ENCODE results near the gene REG1A.

Gene REG1A

DNA sequence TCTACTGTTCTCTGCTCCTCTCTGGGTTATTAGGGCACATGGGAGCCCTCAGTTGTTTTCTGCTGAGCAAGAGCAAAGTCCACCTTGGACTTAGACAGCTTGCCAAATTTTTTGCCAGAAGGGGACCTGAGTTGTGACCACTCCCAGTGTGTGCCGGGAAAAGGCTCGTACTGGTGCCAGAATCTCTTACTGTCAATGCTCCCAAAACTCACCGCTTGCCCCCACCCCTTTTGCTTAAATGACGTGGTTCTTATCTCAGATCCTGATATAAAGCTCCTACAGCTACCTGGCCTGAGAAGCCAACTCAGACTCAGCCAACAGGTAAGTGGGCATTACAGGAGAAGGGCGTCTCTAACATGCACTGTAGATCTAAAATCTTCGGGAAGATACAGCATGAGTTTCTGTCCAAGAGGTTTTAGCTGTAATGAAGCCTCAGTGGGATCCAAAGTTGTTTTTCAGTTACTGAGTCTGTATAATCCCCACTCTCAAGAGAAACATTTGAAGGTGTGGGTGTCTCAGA lies at the start of gene REG1A:
Gene REG1A, plus strand, starts transcription at position 295 of the 520 bp plus-strand sequence. CDS start 374 bp downstream, outside the sequence.
- no peak for DNase-seq (ENCODE audit: low read depth)

DNA sequence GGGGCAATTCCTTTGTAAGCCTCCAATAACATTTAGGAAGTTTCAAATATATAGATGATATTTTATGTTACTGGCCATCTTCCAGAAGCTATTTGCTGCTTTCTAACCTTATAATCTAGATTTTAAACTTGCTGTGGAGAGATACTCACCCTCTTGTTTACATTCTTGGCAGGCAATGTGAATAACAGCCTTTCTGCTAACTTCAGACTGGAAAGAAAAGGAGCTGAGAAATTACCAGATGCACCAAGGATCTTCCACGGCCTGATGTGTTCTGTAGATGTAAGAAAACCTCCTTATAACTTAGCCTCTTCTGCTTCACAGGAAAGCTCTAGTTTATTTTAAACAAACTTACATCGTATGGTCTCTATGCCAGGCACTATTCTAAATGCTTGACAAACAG lies 49.2 kb upstream of the REG1A start:
- no peak for DNase-seq (ENCODE audit: low read depth)

DNA sequence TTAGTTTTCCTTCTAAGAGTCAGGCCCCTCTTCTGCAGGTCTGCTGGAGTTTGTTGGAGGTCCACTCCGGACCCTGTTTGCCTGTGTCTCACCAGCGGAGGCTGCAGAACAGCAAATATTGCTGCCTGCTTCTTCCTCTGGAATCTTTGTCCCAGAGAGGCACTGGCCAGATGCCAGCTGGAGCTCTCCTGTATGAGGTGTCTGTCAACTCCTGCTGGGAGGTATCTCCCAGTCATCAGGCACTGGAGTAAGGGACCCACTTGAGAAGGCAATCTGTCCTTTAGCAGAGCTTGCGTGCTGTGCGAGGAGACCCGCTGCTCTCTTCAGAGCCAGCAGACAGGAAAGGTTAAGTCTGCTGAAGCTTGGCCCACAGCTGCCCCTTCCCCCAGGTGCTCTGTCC lies 37.3 kb upstream of the REG1A start:
- DNase-seq (ENCODE audit: low read depth): no peak

DNA sequence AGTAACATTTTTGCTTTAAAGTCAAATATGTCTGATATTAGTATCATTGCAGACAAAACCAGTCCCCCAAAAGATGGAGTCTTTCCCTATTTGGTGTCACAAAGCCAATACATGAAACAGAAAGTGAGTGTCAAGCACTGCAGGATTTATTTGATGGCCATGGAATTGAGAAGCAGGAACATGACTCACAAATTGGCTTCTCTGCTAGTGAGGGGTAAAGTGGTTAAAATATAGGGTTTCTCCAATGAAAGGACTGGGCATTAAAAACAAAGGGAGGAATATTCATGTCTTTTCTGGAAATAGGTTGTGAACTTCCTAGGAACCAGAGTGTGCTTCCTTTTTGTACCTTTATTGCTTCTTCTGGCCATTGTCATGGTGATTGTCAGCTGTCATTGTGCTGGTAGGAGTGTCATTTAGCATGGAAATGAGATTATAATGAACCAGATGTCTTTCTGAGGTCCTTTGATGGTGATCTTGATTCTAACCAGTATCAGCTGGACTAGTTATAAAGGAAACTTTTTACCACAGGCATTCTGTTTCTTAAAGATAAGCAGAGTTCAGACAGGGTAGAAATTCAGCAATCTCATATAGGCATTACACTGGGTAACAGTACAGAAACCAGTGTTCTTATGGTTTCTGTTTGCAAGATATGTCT lies 36.6 kb upstream of the REG1A start:
- no peak for DNase-seq (ENCODE audit: low read depth)

DNA sequence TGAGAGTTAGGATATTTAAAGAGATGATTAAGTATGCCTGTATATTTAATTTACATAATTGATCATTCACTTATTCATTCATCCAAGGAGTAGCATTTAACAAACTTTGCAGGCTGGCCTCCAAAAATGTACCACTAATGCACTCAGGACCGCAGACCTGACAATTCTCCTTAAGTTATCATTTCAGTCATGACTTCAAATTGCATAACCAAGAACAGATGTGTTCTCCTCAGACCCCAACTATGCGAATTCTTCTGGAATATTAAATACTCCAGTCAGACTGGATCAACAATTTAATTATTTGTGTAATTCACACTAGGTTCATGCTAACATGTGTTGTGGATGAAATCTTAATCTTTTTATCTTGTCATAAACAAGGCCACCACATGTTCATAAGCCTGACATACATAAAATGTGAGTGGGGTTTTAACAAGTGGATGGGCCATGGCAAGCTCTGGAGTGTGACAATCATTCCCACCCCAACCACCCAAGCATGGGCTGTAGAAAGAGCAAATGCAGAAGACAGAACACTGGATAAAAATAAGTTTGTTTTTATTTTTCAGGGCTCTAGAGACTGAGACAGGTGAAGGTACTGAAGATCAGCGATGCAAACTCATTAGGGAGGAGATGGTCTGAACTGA lies 35.7 kb upstream of the REG1A start:
- DNase-seq (ENCODE audit: low read depth): no peak

- no peak for DNase-seq (ENCODE audit: low read depth)
Observed at GRCh38 chr2:79085382-79085781, 34.9 kb upstream of the REG1A start.

GRCh38 chr2:79086255-79086654 lies 34.0 kb upstream of the REG1A start:
- no peak for DNase-seq (ENCODE audit: low read depth)

GRCh38 chr2:79087785-79088364 lies 32.4 kb upstream of the REG1A start, which contains the start of gene REG1B:
Gene REG1B (minus strand): TSS chr2:79087993. CDS start chr2:79087612, 381 bp downstream.
- no peak for DNase-seq (ENCODE audit: low read depth)

DNA sequence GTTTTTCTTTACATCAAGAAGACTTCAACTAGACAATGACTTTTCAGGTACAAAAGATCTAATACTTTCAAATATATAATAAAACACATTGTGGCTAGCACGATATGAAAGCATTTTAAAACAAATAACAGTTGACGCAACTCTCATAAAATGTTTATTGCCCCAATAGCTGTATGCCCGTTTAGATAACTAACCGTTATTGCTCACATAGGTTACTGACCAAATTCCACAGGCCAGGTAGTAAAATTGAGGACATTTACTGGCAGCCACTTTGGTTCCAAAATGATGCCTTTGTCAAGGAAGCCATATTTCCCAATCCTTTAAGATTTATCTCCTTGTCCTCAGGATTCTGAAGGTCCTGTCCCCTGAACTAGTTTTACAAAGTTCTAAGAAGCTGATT lies 29.6 kb upstream of the REG1A start:
- DNase-seq (ENCODE audit: low read depth): no peak

DNA sequence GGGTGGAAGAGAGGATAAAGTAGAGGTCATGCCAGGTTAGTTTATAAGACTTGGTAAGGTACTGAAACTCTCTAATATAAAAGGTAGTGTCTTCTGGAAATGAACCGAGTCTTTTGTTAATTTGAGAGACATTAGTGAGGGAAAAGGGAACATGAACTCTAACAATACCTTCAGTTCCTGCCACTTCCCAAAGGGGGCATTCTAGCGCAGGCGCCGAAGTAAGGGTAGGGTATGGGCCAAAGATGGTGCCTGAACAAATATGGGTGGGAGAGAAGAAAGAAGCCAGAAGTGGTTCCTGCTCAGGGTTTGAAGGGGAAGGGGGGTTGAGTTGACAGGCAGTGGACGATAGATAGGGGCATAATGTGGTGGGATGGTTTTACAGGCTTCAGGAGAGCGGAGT lies 22.4 kb upstream of the REG1A start:
- DNase-seq (ENCODE audit: low read depth): no peak

DNA sequence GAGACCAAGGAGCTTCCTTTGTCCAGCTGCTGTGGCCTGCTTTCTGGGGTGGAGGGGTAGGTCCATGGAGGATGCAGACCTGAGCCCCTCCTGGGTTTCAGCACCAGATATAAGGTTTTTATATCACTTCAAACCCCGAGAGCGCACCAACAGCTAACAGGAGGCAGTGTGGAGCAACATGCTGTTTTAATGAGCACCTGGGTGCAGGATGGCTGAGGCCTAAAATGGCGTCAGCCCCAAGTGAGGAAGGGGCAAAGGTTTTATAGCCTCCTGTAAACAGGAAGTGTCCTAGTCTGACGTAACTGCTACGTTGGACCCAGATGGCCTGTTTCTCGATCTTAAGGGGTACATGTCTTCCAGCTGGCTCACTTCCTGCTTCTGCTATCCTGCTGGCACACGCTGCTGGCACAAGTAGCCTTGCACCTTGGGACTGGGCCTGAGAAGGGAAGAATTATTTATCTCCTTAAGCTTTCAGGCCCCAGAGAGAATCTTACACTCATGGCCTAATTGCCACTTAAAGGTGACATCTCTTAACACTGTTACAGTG lies 21.1 kb upstream of the REG1A start:
- no peak for DNase-seq (ENCODE audit: low read depth)

GRCh38 chr2:79100285-79100684 lies 20.0 kb upstream of the REG1A start:
- no peak for DNase-seq (ENCODE audit: low read depth)

DNA sequence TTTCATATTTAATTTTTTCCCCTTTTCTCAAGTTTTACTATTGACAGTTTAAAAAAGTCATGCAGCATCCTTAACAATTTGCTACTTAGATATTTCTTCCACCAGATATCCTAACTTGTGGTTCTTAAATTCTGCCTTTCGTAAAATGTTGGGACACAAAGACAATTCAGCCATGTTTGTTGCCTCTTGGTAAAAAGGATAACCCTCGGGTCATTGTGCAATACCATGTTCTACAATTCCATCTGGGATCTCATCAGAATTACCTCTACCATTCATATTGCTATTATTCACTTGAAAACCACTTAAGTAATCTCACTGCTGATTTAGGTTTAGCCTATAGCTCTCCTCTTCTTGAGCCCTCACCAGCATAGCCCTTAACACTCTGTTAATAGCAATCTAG lies 19.3 kb upstream of the REG1A start:
- DNase-seq (ENCODE audit: low read depth): no peak

DNA sequence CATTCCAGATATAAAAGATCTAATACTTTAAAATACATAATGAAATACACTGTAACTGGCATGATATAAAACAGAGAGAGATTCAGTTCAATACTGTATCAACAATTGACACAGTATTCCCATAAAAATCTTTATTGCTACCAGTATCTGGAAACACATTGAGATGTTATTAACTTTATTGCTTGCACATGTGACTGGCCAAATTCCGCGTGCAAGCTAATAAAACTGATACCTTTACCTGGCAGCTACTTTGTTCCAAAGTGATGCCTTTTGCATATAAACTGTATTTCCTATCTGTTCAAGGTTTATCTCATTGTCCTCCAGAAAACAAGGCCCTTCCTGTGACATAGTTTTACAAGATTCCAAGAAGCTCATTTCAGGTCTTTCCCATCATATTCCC lies 17.1 kb upstream of the REG1A start:
- DNase-seq (ENCODE audit: low read depth): no peak

DNA sequence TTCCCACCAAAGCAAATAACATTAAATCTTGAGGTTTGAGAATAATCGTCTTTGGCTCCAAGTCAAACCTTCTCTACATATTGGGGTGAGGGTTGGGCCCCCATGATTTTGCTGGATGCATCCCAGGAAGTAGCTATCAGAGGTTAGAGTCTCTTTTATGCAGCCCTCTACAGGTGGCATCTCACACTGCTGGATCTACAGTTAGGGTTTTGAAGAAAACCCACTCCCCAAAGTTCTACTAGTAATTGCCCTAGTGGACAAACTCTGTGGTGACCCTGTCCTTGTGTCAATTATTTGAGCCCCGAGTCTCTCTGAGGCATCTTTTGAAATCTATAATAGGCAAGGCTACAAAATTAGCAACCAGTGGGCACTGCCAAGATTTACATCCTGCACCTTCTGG lies 15.0 kb upstream of the REG1A start:
- DNase-seq (ENCODE audit: low read depth): no peak

- DNase-seq (ENCODE audit: low read depth): no peak
Observed at GRCh38 chr2:79112269-79112668, 8.0 kb upstream of the REG1A start.

GRCh38 chr2:79114797-79115494 lies 5.3 kb upstream of the REG1A start:
- no peak for DNase-seq (ENCODE audit: low read depth)

- DNase-seq (ENCODE audit: low read depth): no peak
Observed at GRCh38 chr2:79116997-79117928, 3.0 kb upstream of the REG1A start.

DNA sequence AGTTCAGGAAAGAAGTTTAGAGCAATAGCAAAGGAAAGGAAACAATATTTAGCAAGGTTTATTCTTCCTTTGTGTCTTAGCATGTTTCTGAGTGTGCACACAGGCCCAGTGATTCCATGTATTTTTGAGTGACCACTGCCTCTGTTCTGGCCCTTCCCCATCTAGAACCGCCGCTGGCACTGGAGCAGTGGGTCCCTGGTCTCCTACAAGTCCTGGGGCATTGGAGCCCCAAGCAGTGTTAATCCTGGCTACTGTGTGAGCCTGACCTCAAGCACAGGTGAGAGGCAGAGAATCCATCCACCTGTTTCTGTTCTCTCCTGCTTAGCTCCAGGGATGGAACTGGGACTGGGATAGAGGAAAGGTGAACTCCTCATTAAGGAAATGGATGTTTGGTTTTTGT lies 2.4 kb downstream of the REG1A start:
- DNase-seq (ENCODE audit: low read depth): no peak

DNA sequence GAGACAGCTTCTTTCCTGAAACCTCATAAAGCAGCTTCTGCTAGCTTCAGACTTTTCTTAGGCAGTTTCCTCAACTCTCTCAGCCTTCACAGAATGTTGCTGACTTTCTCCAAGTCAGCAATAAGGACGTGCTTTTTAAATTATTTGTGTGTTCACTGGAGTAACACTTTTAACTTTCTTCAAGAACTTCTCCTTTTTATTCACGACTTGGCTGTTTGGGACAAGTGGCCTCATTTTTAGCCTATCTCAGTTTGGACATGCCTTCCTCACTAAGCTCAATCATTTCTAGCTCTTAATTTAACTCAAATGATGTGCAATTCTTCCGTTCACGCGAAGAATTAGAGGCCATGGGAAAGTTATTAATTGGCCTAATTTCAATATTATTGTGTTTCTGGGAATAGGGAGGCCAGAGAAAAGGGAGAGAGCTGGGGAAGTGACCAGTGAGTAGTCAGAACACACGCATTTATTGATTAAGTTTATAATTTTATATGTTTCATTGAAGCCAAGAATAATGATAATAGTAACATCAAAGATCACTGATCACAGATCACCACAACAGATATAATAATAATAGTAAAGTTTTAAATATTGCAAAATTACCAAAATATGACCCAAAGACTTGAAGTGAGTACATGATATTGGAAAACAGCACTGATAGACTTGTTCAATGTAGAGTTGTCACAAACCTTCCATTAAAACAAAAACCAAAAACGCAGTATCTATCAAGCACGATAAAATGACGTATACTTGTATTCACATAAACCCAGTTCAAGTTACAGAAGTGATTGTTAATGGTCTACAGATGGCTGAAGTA lies 4.8 kb downstream of the REG1A start:
- no peak for DNase-seq (ENCODE audit: low read depth)

GRCh38 chr2:79125721-79125985 lies 5.4 kb downstream of the REG1A start:
- no peak for DNase-seq (ENCODE audit: low read depth)

All from GM04503 (cell line).